Ovary (tissue), 9 donors: ENCODE data around the gene FNBP1L. TPM values are rescaled to one million over a fixed set of nuclear protein-coding genes. Genes with fewer than 3 reads are reported as not detected.

ENCODE experiments used
- DNase-seq, 5 donors: peaks; one replicate each; pipeline ENCODE4 v3.0.0-alpha.2; 2019 to 2020
- H3K27ac ChIP-seq, 2 donors: fragments of 200-600 bp; one replicate each; pipeline versions ENCODE4 v1.5.1 to v1.8.0; 2019 to 2022
- H3K27me3 ChIP-seq: fragments of 200-600 bp; one replicate; pipeline ENCODE4 v1.8.0; 2022
- H3K36me3 ChIP-seq: fragments of 200-600 bp; sonication (generic); one replicate; pipeline ENCODE4 v1.5.1; 2019
- H3K4me1 ChIP-seq: one replicate; pipeline ENCODE4 v1.8.1; 2013; ENCODE audit warnings: mild to moderate bottlenecking, moderate library complexity; ENCODE audit not compliant: insufficient read depth
- H3K4me3 ChIP-seq: fragments of 200-600 bp; sonication (generic); one replicate; pipeline ENCODE4 v1.5.1; 2017
- H3K9me3 ChIP-seq, 2 donors: fragments of 200-600 bp in 1 of 2; sonication (generic) in 1 of 2; one replicate each; pipeline versions ENCODE4 v1.5.1 to v1.8.1; 2013 to 2019; ENCODE audit warnings: mild to moderate bottlenecking in 1 of 2, moderate library complexity in 1 of 2
- CTCF ChIP-seq, 3 donors: fragments of 450-650 bp in 2 of 3; fragments of 200-600 bp in 1 of 3; IDR thresholded peaks; one replicate each; pipeline versions ENCODE4 v1.5.1 to v1.8.0; 2016 to 2022; ENCODE audit warnings: antibody characterized with exemption in 3 of 3, mild to moderate bottlenecking in 1 of 3
- EP300 ChIP-seq: sonication (generic); formaldehyde crosslinking; IDR thresholded peaks from one replicate; pipeline ENCODE4 v1.6.1; 2017; ENCODE audit warnings: antibody characterized with exemption
- POLR2A ChIP-seq: fragments of 450-650 bp; IDR thresholded peaks from one replicate; pipeline ENCODE4 v1.6.1; 2017; ENCODE audit warnings: antibody characterized with exemption, mild to moderate bottlenecking, moderate library complexity
- WGBS, 3 donors: extraction: QIAGEN DNeasy Blood & Tissue Kit in 1 of 3; methylation state at CpG; one replicate each; pipeline versions ENCODE4 v1.1.5 to v1.1.7; 2013 to 2017; 5-methylcytosine and 5-hydroxymethylcytosine counted together
- intact Hi-C, 4 donors: fragments of 100-400 bp; cut with DNase I; formaldehyde crosslinking; loops; one replicate each; pipeline versions ENCODE4 v1.11.0 to v1.15.1; 2022 to 2023
- polyA plus RNA-seq, 2 donors: library from polyadenylated mRNA; stranded (reverse); fragments of 200-250 nt in 1 of 2; fragments of 350-450 nt in 1 of 2; fragmentation: Illumina TruSeq in 1 of 2; extraction: RNeasy Lipid Tissue Mini Kit (QIAGEN cat#74804) in 1 of 2; gene quantifications; one replicate each; pipeline ENCODE4 v1.2.3, GENCODE V29; 2013 to 2014
- total RNA-seq, 7 donors: library from RNA; depleted of rRNA in 2 of 7; stranded (reverse); fragments of >200 nt in 2 of 7; fragmentation: NEBNext Ultra II Directional in 3 of 7; extraction: Animal tissue kit (Norgen Biotek cat#: 25700) in 3 of 7; gene quantifications; one replicate each; pipeline versions ENCODE4 v1.1.0 to v1.2.4, GENCODE V29; 2016 to 2023
- donor health status: DM: no; HTN: no; CAD: no; lungs with moderate emphysema.
- donor health status: DM: no; HTN: no; CAD: no.
- donor health status: Bipolar disorder and iron deficiency.
- donor health status: DM: yes; HTN: yes; CAD: no.
- donor health status: DM: no; HTN: no; CAD: no.
- donor health status: DM: yes; HTN: yes; CAD: no.

Gene FNBP1L
- total and polyA plus RNA-seq, 9 donors = 11.9 to 27.6 (median 18.4) TPM

GRCh38 chr1:93442741-93443140, 5.2 kb upstream of the FNBP1L start:
- no peak for DNase-seq
- H3K27ac ChIP-seq = no peak overlapping the region
- H3K9me3 ChIP-seq = no peaks in the 10 kb centered on the region
- no peaks in the 10 kb centered on the region for H3K4me1 ChIP-seq
- intact Hi-C loops = loop anchor here in 1 of 4 donors (10.0 kb wide), 3 partner anchors 172 to 402 kb away; no protein-coding TSS in a partner anchor
- no peaks in the 10 kb centered on the region for H3K27me3 ChIP-seq
- TF ChIP-seq CTCF (IDR thresholded peaks at IDR 0.05) (no peak), EP300 (no peak), POLR2A (no peak)
- H3K4me3 ChIP-seq = no peak overlapping the region
- WGBS, 3 donors = 51 to 64% (median 52%) methylated on average over 1 of the region's 1 CpG
- H3K36me3 ChIP-seq = no peaks in the 10 kb centered on the region

GRCh38 chr1:93443454-93443853, 4.5 kb upstream of the FNBP1L start:
- no peak for DNase-seq
- no peak overlapping the region for H3K4me3 ChIP-seq
- no peak overlapping the region for H3K27ac ChIP-seq
- no peaks in the 10 kb centered on the region for H3K27me3 ChIP-seq
- no peaks in the 10 kb centered on the region for H3K36me3 ChIP-seq
- H3K9me3 ChIP-seq = no peaks in the 10 kb centered on the region
- TF ChIP-seq POLR2A (no peak), CTCF (IDR thresholded peaks at IDR 0.05) (no peak), EP300 (no peak)
- intact Hi-C loops = loop anchor here in 1 of 4 donors (10.0 kb wide), 3 partner anchors 171 to 401 kb away; no protein-coding TSS in a partner anchor
- no peaks in the 10 kb centered on the region for H3K4me1 ChIP-seq

GRCh38 chr1:93446837-93447451, 974 bp upstream of the FNBP1L start:
- Histone ChIP-seq H3K4me3 (peak overlapping the region; percentile 89), H3K27me3 (no peaks in the 10 kb centered on the region), H3K4me1 (no peaks in the 10 kb centered on the region), H3K36me3 (no peaks in the 10 kb centered on the region), H3K27ac (peak overlapping the region in 1 of 2 donors; percentile 64), H3K9me3 (no peaks in the 10 kb centered on the region)
- DNase-seq = peak in 2 of 5 donors; percentile 32 to 43
- TF ChIP-seq CTCF (IDR thresholded peaks at IDR 0.05) (no peak), POLR2A (no peak)
- intact Hi-C loops = loop anchor here in 1 of 4 donors (5.0 to 10.0 kb wide), 4 partner anchors 168 to 575 kb away; no protein-coding TSS in a partner anchor
- 32 to 38% (median 37%) methylated on average over 16 of the region's 16 CpGs for WGBS, 3 donors

GRCh38 chr1:93448292-93448982, 519 bp downstream of the FNBP1L start:
- no peaks in the 10 kb centered on the region for H3K4me1 ChIP-seq
- 0% methylated on average over 74 to 77 of the region's 77 CpGs for WGBS, 3 donors

More at GRCh38 chr1:93448292-93448982, 519 bp downstream of the FNBP1L start:
- Histone ChIP-seq H3K9me3 (no peaks in the 10 kb centered on the region), H3K36me3 (no peaks in the 10 kb centered on the region), H3K27me3 (no peaks in the 10 kb centered on the region), H3K27ac (peak overlapping the region; percentile 64 to 74), H3K4me3 (peak overlapping the region; percentile 89)
- TF ChIP-seq CTCF (IDR thresholded peaks at IDR 0.05) = no peak
- TF ChIP-seq EP300 = no peak
- no peak for TF ChIP-seq POLR2A
- intact Hi-C loops = loop anchor here in 1 of 4 donors (5.0 to 10.0 kb wide), 4 partner anchors 166 to 574 kb away; no protein-coding TSS in a partner anchor
- DNase-seq = peak; percentile 62 to 77 (median 74)
